HepG2 (cell line): ENCODE measurements around the gene LLGL1. TPM values are rescaled to one million over a fixed set of nuclear protein-coding genes. Genes with fewer than 3 reads are reported as not detected.

Experiments
- ATAC-seq: fragments of 200-7000 bp; cut with Tn5 transposase; 3 replicates; pipeline ENCODE4 v1.9.1; 2020; ENCODE audit warnings: mild to moderate bottlenecking, moderate library complexity
- BruUV-seq: library from RNA; stranded (reverse); fragments of 400-500 nt; replicated peaks from 2 replicates; lab custom pipeline; 2021; lab: Mats Ljungman, UMichigan
- CTCF ChIA-PET: fragments of 300-600 bp; formaldehyde crosslinking; extraction: SDS; loops from one replicate; lab custom pipeline; 2021; ENCODE audit warnings: low total read pairs, inconsistent platforms, low intra/inter-chr PET ratio; lab: Yijun Ruan, JAX
- POLR2A ChIA-PET: fragments of 350-600 bp; sonication (Branson Sonifier 250); formaldehyde crosslinking; loops from one replicate; lab custom pipeline; 2020; ENCODE audit warnings: antibody characterized with exemption, inconsistent platforms; lab: Yijun Ruan, JAX
- DNase-seq: peaks from one replicate; pipeline ENCODE4 v3.0.0-alpha.2; 2015; ENCODE audit warnings: low spot score
- FAIRE-seq: peaks from 3 replicates; lab custom pipeline; 2011; peaks lifted over from hg19 to GRCh38; lab: Jason Lieb, UNC
- H2AFZ ChIP-seq: one replicate; pipeline ENCODE4 v1.6.1; 2011; ENCODE audit warnings: low read length, inconsistent platforms
- H3K27ac ChIP-seq: fragments of 300-600 bp; 3 replicates; pipeline ENCODE4 v1.8.0; 2011; ENCODE audit warnings: mixed run types, mild to moderate bottlenecking, mixed read lengths, low read length, inconsistent platforms; ENCODE audit not compliant: insufficient read depth; ENCODE audit errors: extremely low read length
- H3K27me3 ChIP-seq, 2 experiments: fragments of 200-600 bp in 1 of 2; 2 replicates in 1 of 2; 3 replicates in 1 of 2; pipeline versions ENCODE4 v1.6.0 to v1.8.0; 2011; ENCODE audit warnings: low read length in 2 of 2, mild to moderate bottlenecking in 2 of 2, moderate library complexity in 2 of 2, inconsistent platforms in 1 of 2; ENCODE audit not compliant: insufficient read depth in 2 of 2, control insufficient read depth in 1 of 2
- H3K36me3 ChIP-seq, 2 experiments: fragments of 200-600 bp in 1 of 2; replicated peaks in 1 of 2; 2 replicates in 1 of 2; 3 replicates in 1 of 2; pipeline versions ENCODE4 v1.5.1 to v1.8.0; 2011; ENCODE audit warnings: low read length in 2 of 2, inconsistent platforms in 1 of 2; ENCODE audit not compliant: insufficient read depth in 2 of 2, control insufficient read depth in 1 of 2
- H3K4me1 ChIP-seq: 2 replicates; pipeline ENCODE4 v1.5.1; 2012; ENCODE audit warnings: low read length, inconsistent platforms; ENCODE audit not compliant: insufficient read depth
- H3K4me2 ChIP-seq: 2 replicates; pipeline ENCODE4 v1.6.0; 2011; ENCODE audit warnings: low read depth, low read length, inconsistent platforms
- H3K4me3 ChIP-seq, 3 experiments: fragments of 200-600 bp in 1 of 3; sonication (generic), shearing (Covaris generic) in 1 of 3; replicated peaks in 1 of 3; 2 replicates each; pipeline ENCODE4 v1.5.1; 2011 to 2016; ENCODE audit warnings: low read length in 3 of 3, inconsistent platforms in 2 of 3, low read depth in 2 of 3, mild to moderate bottlenecking in 2 of 3, control low read depth in 1 of 3, mixed read lengths in 1 of 3; ENCODE audit not compliant: insufficient read depth in 1 of 3
- H3K79me2 ChIP-seq: one replicate; pipeline ENCODE4 v1.6.1; 2011; ENCODE audit warnings: low read length, inconsistent platforms; ENCODE audit not compliant: insufficient read depth
- H3K9ac ChIP-seq: 2 replicates; pipeline ENCODE4 v1.6.0; 2011; ENCODE audit warnings: mild to moderate bottlenecking, low read depth, low read length, inconsistent platforms; ENCODE audit not compliant: insufficient read depth
- H3K9me3 ChIP-seq: 2 replicates; pipeline ENCODE4 v1.5.1; 2012; ENCODE audit warnings: mild to moderate bottlenecking, low read length
- H4K20me1 ChIP-seq: 2 replicates; pipeline ENCODE4 v1.6.0; 2011; ENCODE audit warnings: inconsistent platforms, mild to moderate bottlenecking, low read length, moderate library complexity; ENCODE audit not compliant: insufficient read depth
- AGO2 ChIP-seq: fragments of 200-400 bp; formaldehyde crosslinking; optimal IDR thresholded peaks from 2 replicates; pipeline ENCODE3; 2017; ENCODE audit warnings: mild to moderate bottlenecking, low read depth, low read length, moderate library complexity
- TP53 ChIP-seq: sonication (generic); formaldehyde crosslinking; conservative IDR thresholded peaks from 2 replicates; pipeline ENCODE4 v1.4.0; 2020; ENCODE audit warnings: missing genetic modification reagents
- ZC3H13 ChIP-seq: sonication (generic); formaldehyde crosslinking; IDR thresholded peaks from 2 replicates; pipeline ENCODE4 v1.8.1; 2023; ENCODE audit warnings: mild to moderate bottlenecking, missing genetic modification reagents, moderate library complexity
- WGBS: methylation state at CpG from one replicate; pipeline ENCODE4 v1.1.6; 2017; ENCODE audit warnings: low lambda C conversion rate; 5-methylcytosine and 5-hydroxymethylcytosine counted together
- in situ Hi-C: cut with HindIII; loops from 2 replicates; pipeline ENCODE4 v1.10.0; 2017; ENCODE audit warnings: low pct_unique_long_range_greater_than_20kb; ENCODE audit not compliant: extremely low pct_ligation_motif_present
- intact Hi-C: fragments of 100-400 bp; cut with micrococcal nuclease; formaldehyde crosslinking; loops from one replicate; pipeline ENCODE4 v1.10.0; 2022; ENCODE audit not compliant: unreplicated experiment
- polyA plus RNA-seq, 8 experiments: library from polyadenylated mRNA; depleted of rRNA in 3 of 8; stranded (reverse) in 7 of 8; unstranded in 1 of 8; fragments of >200 nt; fragmentation: Illumina TruSeq in 4 of 8; extraction: Trizol in 4 of 8; gene quantifications; 2 replicates each; pipeline versions ENCODE4 v1.2.1 to v1.2.3, GENCODE V29; 2011 to 2016; ENCODE audit warnings: low read depth in 4 of 8, missing spikeins in 1 of 8, mixed read lengths in 1 of 8; ENCODE audit not compliant: insufficient read depth in 1 of 8
- total RNA-seq, 5 experiments: library from RNA; depleted of rRNA; stranded (reverse); fragments of >200 nt; fragmentation: Illumina TruSeq; extraction: Trizol; gene quantifications; 2 replicates each; pipeline ENCODE4 v1.2.3, GENCODE V29; 2016; ENCODE audit warnings: low read depth in 1 of 5
- TF ChIP-seq, protein P1 (sequence below): sonication (generic); formaldehyde crosslinking; conservative IDR thresholded peaks from 2 replicates; pipeline ENCODE4 v1.8.0; 2022; ENCODE audit warnings: mild to moderate bottlenecking, moderate library complexity, missing genetic modification reagents
- TF ChIP-seq, protein P2 (sequence below): sonication (generic); formaldehyde crosslinking; IDR thresholded peaks from 2 replicates; pipeline ENCODE4 v1.5.1; 2020; ENCODE audit warnings: mild to moderate bottlenecking, missing genetic modification reagents, moderate library complexity

The LLGL1 gene
- total and polyA plus RNA-seq, 2 of the 13 experiments (the other 11 are each of a cell fraction or from before 2014, with no cell fraction given), result 15.0 to 15.3 TPM

DNA sequence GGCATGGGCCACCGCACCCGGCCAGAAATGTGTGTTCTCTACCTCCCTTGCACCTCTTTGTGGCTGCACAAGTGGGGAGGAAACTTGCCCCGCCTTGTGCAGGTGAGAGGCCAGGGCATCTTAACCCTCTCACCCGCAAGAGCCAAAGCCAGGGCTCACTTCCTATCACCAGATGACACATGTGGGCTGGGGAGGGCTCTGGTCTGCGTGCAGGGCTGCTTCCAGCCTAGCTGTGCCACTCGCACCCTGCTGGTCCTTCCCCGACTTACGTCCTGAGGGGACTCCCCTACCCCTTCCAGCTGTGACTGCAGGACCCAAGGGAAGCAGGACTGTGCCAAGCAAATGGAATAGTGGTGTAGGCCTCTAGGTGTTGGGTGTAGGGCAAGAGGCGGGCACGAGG is 41.9 kb downstream of the LLGL1 start:
- Histone ChIP-seq H3K4me1 (peaks cover 2% of the 10 kb centered on the region; the same call in 1 of the 2 replicates), H3K4me3 (no peak overlapping the region), H3K9ac (no peak overlapping the region), H3K27ac (no peak overlapping the region), H3K27me3 (no peaks in the 10 kb centered on the region), H3K79me2 (no peaks in the 10 kb centered on the region), H3K9me3 (no peaks in the 10 kb centered on the region), H3K4me2 (no peak overlapping the region), H3K36me3 (peaks cover 4 to 23% of the 10 kb centered on the region in 2 experiments; a peak in 4 of 5 replicates), H2AFZ (no peak overlapping the region), H4K20me1 (no peaks in the 10 kb centered on the region)
- ChIA-PET POLR2A (interaction anchor here (1.5 to 1.6 kb wide), 2 partner anchors 8 to 43 kb away, joined by 4 to 5 read pairs; no protein-coding TSS in a partner anchor), CTCF (no interaction called here)
- TF ChIP-seq, protein P1, sequence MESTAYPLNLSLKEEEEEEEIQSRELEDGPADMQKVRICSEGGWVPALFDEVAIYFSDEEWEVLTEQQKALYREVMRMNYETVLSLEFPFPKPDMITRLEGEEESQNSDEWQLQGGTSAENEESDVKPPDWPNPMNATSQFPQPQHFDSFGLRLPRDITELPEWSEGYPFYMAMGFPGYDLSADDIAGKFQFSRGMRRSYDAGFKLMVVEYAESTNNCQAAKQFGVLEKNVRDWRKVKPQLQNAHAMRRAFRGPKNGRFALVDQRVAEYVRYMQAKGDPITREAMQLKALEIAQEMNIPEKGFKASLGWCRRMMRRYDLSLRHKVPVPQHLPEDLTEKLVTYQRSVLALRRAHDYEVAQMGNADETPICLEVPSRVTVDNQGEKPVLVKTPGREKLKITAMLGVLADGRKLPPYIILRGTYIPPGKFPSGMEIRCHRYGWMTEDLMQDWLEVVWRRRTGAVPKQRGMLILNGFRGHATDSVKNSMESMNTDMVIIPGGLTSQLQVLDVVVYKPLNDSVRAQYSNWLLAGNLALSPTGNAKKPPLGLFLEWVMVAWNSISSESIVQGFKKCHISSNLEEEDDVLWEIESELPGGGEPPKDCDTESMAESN, result no peak
- TF ChIP-seq AGO2, result peak; percentile 49
- no peak for TF ChIP-seq TP53 (CRISPR knock-in tag)
- TF ChIP-seq, protein P2, sequence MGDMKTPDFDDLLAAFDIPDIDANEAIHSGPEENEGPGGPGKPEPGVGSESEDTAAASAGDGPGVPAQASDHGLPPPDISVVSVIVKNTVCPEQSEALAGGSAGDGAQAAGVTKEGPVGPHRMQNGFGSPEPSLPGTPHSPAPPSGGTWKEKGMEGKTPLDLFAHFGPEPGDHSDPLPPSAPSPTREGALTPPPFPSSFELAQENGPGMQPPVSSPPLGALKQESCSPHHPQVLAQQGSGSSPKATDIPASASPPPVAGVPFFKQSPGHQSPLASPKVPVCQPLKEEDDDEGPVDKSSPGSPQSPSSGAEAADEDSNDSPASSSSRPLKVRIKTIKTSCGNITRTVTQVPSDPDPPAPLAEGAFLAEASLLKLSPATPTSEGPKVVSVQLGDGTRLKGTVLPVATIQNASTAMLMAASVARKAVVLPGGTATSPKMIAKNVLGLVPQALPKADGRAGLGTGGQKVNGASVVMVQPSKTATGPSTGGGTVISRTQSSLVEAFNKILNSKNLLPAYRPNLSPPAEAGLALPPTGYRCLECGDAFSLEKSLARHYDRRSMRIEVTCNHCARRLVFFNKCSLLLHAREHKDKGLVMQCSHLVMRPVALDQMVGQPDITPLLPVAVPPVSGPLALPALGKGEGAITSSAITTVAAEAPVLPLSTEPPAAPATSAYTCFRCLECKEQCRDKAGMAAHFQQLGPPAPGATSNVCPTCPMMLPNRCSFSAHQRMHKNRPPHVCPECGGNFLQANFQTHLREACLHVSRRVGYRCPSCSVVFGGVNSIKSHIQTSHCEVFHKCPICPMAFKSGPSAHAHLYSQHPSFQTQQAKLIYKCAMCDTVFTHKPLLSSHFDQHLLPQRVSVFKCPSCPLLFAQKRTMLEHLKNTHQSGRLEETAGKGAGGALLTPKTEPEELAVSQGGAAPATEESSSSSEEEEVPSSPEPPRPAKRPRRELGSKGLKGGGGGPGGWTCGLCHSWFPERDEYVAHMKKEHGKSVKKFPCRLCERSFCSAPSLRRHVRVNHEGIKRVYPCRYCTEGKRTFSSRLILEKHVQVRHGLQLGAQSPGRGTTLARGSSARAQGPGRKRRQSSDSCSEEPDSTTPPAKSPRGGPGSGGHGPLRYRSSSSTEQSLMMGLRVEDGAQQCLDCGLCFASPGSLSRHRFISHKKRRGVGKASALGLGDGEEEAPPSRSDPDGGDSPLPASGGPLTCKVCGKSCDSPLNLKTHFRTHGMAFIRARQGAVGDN, result peak; percentile 4; the same call in 1 of the 2 replicates
- peak; percentile 40; the same call in 1 of the 2 replicates for TF ChIP-seq ZC3H13 (CRISPR knock-in tag)
- no TSS peak for BruUV-seq
- in situ Hi-C loops, result no loop called here
- no peak for DNase-seq
- FAIRE-seq, result no peak
- ATAC-seq, result peak; percentile 42
- intact Hi-C loops, result no loop called here
- 98% methylated on average over 10 of the region's 10 CpGs for WGBS
